ENCODE results near the gene MUC3A. TPM values are rescaled to one million over a fixed set of nuclear protein-coding genes. Genes with fewer than 3 reads are reported as not detected.

Gene MUC3A
- total RNA-seq, 2 donors from 2014 or later: 0.11 TPM; not detected in 1

GRCh38 chr7:100957832-100958421 is 8.6 kb downstream of the MUC3A start:
- H3K9me3 Mint-ChIP-seq: no peaks in the 10 kb centered on the region
- H3K4me1 Mint-ChIP-seq: no peaks in the 10 kb centered on the region
- no peaks in the 10 kb centered on the region for H3K36me3 Mint-ChIP-seq (ENCODE audit: low read depth)
- H3K27ac Mint-ChIP-seq: no peak overlapping the region
- H3K4me3 Mint-ChIP-seq: no peak overlapping the region
- peaks cover 4% of the 10 kb centered on the region for H3K27me3 Mint-ChIP-seq
- no peak for ATAC-seq (replicated peaks)

- no peaks in the 10 kb centered on the region for H3K4me1 Mint-ChIP-seq
- H3K27me3 Mint-ChIP-seq: peaks cover 12% of the 10 kb centered on the region
- H3K36me3 Mint-ChIP-seq (ENCODE audit: low read depth): no peaks in the 10 kb centered on the region
- ATAC-seq (replicated peaks): no peak
- no peak overlapping the region for H3K27ac Mint-ChIP-seq
- H3K4me3 Mint-ChIP-seq: no peak overlapping the region
- H3K9me3 Mint-ChIP-seq: no peaks in the 10 kb centered on the region
These were observed 10.6 kb downstream of the MUC3A start for GRCh38 chr7:100959894-100960293.

GRCh38 chr7:100962537-100962936 is 13.2 kb downstream of the MUC3A start:
- H3K4me3 Mint-ChIP-seq: no peak overlapping the region

GRCh38 chr7:100963386-100963785 is 14.1 kb downstream of the MUC3A start:
- H3K4me1 Mint-ChIP-seq: peaks cover 12% of the 10 kb centered on the region
- no peaks in the 10 kb centered on the region for H3K36me3 Mint-ChIP-seq (ENCODE audit: low read depth)
- H3K27me3 Mint-ChIP-seq: peaks cover 39% of the 10 kb centered on the region
- no peak for ATAC-seq (replicated peaks)
- no peak overlapping the region for H3K4me3 Mint-ChIP-seq
- no peak overlapping the region for H3K27ac Mint-ChIP-seq
- H3K9me3 Mint-ChIP-seq: no peaks in the 10 kb centered on the region

More at GRCh38 chr7:100962537-100962936, 13.2 kb downstream of the MUC3A start:
- H3K9me3 Mint-ChIP-seq: no peaks in the 10 kb centered on the region
- H3K4me1 Mint-ChIP-seq: peaks cover 10% of the 10 kb centered on the region
- peaks cover 30% of the 10 kb centered on the region for H3K27me3 Mint-ChIP-seq
- ATAC-seq (replicated peaks): no peak
- no peak overlapping the region for H3K27ac Mint-ChIP-seq
- H3K36me3 Mint-ChIP-seq (ENCODE audit: low read depth): no peaks in the 10 kb centered on the region

- Mint-ChIP-seq H3K36me3 (ENCODE audit: low read depth) (no peaks in the 10 kb centered on the region), H3K4me3 (no peak overlapping the region), H3K4me1 (peaks cover 12% of the 10 kb centered on the region), H3K27me3 (peaks cover 43% of the 10 kb centered on the region), H3K27ac (no peak overlapping the region), H3K9me3 (no peaks in the 10 kb centered on the region)
- no peak for ATAC-seq (replicated peaks)
These were observed 14.5 kb downstream of the MUC3A start for GRCh38 chr7:100963874-100964273.

- Mint-ChIP-seq H3K4me1 (peaks cover 12% of the 10 kb centered on the region), H3K27ac (no peak overlapping the region), H3K36me3 (ENCODE audit: low read depth) (no peaks in the 10 kb centered on the region), H3K4me3 (no peak overlapping the region), H3K9me3 (no peaks in the 10 kb centered on the region), H3K27me3 (peaks cover 48% of the 10 kb centered on the region)
- ATAC-seq (replicated peaks): no peak
These were observed 15.3 kb downstream of the MUC3A start for GRCh38 chr7:100964630-100965029.

- no peak for ATAC-seq (replicated peaks)
- H3K36me3 Mint-ChIP-seq (ENCODE audit: low read depth): no peaks in the 10 kb centered on the region
- H3K9me3 Mint-ChIP-seq: no peaks in the 10 kb centered on the region
- H3K27ac Mint-ChIP-seq: no peak overlapping the region
- H3K4me3 Mint-ChIP-seq: peak overlapping the region; percentile 67
- H3K27me3 Mint-ChIP-seq: peaks cover 48% of the 10 kb centered on the region
- peaks cover 12% of the 10 kb centered on the region for H3K4me1 Mint-ChIP-seq
These were observed 15.8 kb downstream of the MUC3A start for GRCh38 chr7:100965045-100965722.

- peaks cover 12% of the 10 kb centered on the region for H3K4me1 Mint-ChIP-seq
- H3K27ac Mint-ChIP-seq: no peak overlapping the region
- ATAC-seq (replicated peaks): peak; percentile 86
- H3K36me3 Mint-ChIP-seq (ENCODE audit: low read depth): no peaks in the 10 kb centered on the region
- peak overlapping the region; percentile 67 for H3K4me3 Mint-ChIP-seq
- no peaks in the 10 kb centered on the region for H3K9me3 Mint-ChIP-seq
- H3K27me3 Mint-ChIP-seq: peaks cover 48% of the 10 kb centered on the region
These were observed 16.6 kb downstream of the MUC3A start for GRCh38 chr7:100965723-100966541.

- Mint-ChIP-seq H3K36me3 (ENCODE audit: low read depth) (no peaks in the 10 kb centered on the region), H3K9me3 (no peaks in the 10 kb centered on the region), H3K27ac (no peak overlapping the region), H3K27me3 (peaks cover 50% of the 10 kb centered on the region), H3K4me3 (peak overlapping the region; percentile 16), H3K4me1 (peaks cover 12% of the 10 kb centered on the region)
- ATAC-seq (replicated peaks): peak; percentile 16
These were observed 17.4 kb downstream of the MUC3A start for GRCh38 chr7:100966542-100967291.

- no peaks in the 10 kb centered on the region for H3K9me3 Mint-ChIP-seq
- H3K27me3 Mint-ChIP-seq: peaks cover 53% of the 10 kb centered on the region
- ATAC-seq (replicated peaks): no peak
- H3K36me3 Mint-ChIP-seq (ENCODE audit: low read depth): no peaks in the 10 kb centered on the region
- peak overlapping the region; percentile 16 for H3K4me3 Mint-ChIP-seq
- H3K27ac Mint-ChIP-seq: no peak overlapping the region
- H3K4me1 Mint-ChIP-seq: peaks cover 12% of the 10 kb centered on the region
These were observed 18.0 kb downstream of the MUC3A start for GRCh38 chr7:100967292-100967863.

GRCh38 chr7:100968031-100968430 is 18.7 kb downstream of the MUC3A start:
- H3K36me3 Mint-ChIP-seq (ENCODE audit: low read depth): no peaks in the 10 kb centered on the region
- peaks cover 12% of the 10 kb centered on the region for H3K4me1 Mint-ChIP-seq
- no peak overlapping the region for H3K4me3 Mint-ChIP-seq
- H3K27ac Mint-ChIP-seq: no peak overlapping the region
- H3K27me3 Mint-ChIP-seq: peaks cover 53% of the 10 kb centered on the region
- ATAC-seq (replicated peaks): no peak
- no peaks in the 10 kb centered on the region for H3K9me3 Mint-ChIP-seq

- Mint-ChIP-seq H3K4me1 (peaks cover 12% of the 10 kb centered on the region), H3K36me3 (ENCODE audit: low read depth) (no peaks in the 10 kb centered on the region), H3K27ac (no peak overlapping the region), H3K4me3 (no peak overlapping the region), H3K9me3 (no peaks in the 10 kb centered on the region), H3K27me3 (peaks cover 50% of the 10 kb centered on the region)
- no peak for ATAC-seq (replicated peaks)
These were observed 19.3 kb downstream of the MUC3A start for GRCh38 chr7:100968650-100969049.

GRCh38 chr7:100969066-100969615 is 19.8 kb downstream of the MUC3A start, which contains the start of gene MUC12:
Gene MUC12 (plus strand): TSS chr7:100969565. CDS start chr7:100969623, 58 bp downstream.
- Mint-ChIP-seq H3K4me3 (no peak within 1 kb of the TSS), H3K27me3 (peaks cover 47% of the 10 kb centered on the region), H3K4me1 (peaks cover 12% of the 10 kb centered on the region), H3K27ac (no peak within 1 kb of the TSS), H3K9me3 (no peaks in the 10 kb centered on the region), H3K36me3 (ENCODE audit: low read depth) (no peaks in the 10 kb centered on the region)
- no peak for ATAC-seq (replicated peaks)
